HCT116 (cell line): ENCODE results near the gene WDR90.

Experiments used
- CEBPB ChIP-seq: IDR thresholded peaks from 2 replicates; pipeline ENCODE4 v1.6.1; 2012; ENCODE audit warnings: low read depth
- EZH2 ChIP-seq: fragments of 200-600 bp; sonication (generic); IDR thresholded peaks from 2 replicates; pipeline ENCODE4 v1.6.1; 2017; ENCODE audit warnings: antibody characterized with exemption, mixed run types
- EZH2phosphoT487 ChIP-seq: fragments of 200-600 bp; IDR thresholded peaks from 2 replicates; pipeline ENCODE4 v1.6.1; 2018; ENCODE audit warnings: antibody characterized with exemption, borderline replicate concordance
- POLR2A ChIP-seq: IDR thresholded peaks from 2 replicates; pipeline ENCODE4 v1.7.0; 2011; ENCODE audit warnings: borderline replicate concordance; ENCODE audit not compliant: insufficient read depth, insufficient read length; ENCODE audit errors: extremely low read depth
- POLR2AphosphoS5 ChIP-seq: IDR thresholded peaks from 2 replicates; pipeline ENCODE4 v1.6.1; 2011; ENCODE audit warnings: mild to moderate bottlenecking, low read depth, low read length, moderate library complexity
- RAD21 ChIP-seq: IDR thresholded peaks from 2 replicates; pipeline ENCODE4 v1.6.1; 2012; ENCODE audit warnings: low read depth, mild to moderate bottlenecking
- SRF ChIP-seq: IDR thresholded peaks from 2 replicates; pipeline ENCODE4 v1.6.1; 2012; ENCODE audit warnings: low read depth
- YY1 ChIP-seq: IDR thresholded peaks from 2 replicates; pipeline ENCODE4 v1.6.1; 2011; ENCODE audit warnings: low read length, low read depth, moderate library complexity, mild to moderate bottlenecking; ENCODE audit not compliant: insufficient replicate concordance; ENCODE audit errors: extremely low read depth
- ZFX ChIP-seq: fragments of 450-650 bp; IDR thresholded peaks from 2 replicates; pipeline ENCODE4 v1.6.1; 2017
- ZNF274 ChIP-seq: fragments of 200-500 bp; sonication (Bioruptor generic); IDR thresholded peaks from 2 replicates; pipeline ENCODE4 v1.6.1; 2014; ENCODE audit warnings: mild to moderate bottlenecking, low read depth, low read length, inconsistent platforms
- TF ChIP-seq, protein P1 (sequence below), 3 experiments: fragments of 200-600 bp in 1 of 3; sonication (generic) in 1 of 3; IDR thresholded peaks in 2 of 3; conservative IDR thresholded peaks in 1 of 3; 2 replicates each; pipeline ENCODE4 v1.5.1; 2012 to 2017; ENCODE audit warnings: low read depth in 2 of 3, low read length in 2 of 3, antibody characterized with exemption in 1 of 3, borderline replicate concordance in 1 of 3, control low read depth in 1 of 3, mild to moderate bottlenecking in 1 of 3, mixed read lengths in 1 of 3, mixed run types in 1 of 3, moderate library complexity in 1 of 3; ENCODE audit not compliant: insufficient read depth in 1 of 3
- TF ChIP-seq, protein P2 (sequence below): IDR thresholded peaks from 2 replicates; pipeline ENCODE4 v1.6.1; 2012
- TF ChIP-seq, protein P3 (sequence below): IDR thresholded peaks from 2 replicates; pipeline ENCODE4 v1.6.1; 2011; ENCODE audit warnings: mild to moderate bottlenecking, low read length, moderate library complexity; ENCODE audit not compliant: insufficient replicate concordance; ENCODE audit errors: extremely low read depth

DNA sequence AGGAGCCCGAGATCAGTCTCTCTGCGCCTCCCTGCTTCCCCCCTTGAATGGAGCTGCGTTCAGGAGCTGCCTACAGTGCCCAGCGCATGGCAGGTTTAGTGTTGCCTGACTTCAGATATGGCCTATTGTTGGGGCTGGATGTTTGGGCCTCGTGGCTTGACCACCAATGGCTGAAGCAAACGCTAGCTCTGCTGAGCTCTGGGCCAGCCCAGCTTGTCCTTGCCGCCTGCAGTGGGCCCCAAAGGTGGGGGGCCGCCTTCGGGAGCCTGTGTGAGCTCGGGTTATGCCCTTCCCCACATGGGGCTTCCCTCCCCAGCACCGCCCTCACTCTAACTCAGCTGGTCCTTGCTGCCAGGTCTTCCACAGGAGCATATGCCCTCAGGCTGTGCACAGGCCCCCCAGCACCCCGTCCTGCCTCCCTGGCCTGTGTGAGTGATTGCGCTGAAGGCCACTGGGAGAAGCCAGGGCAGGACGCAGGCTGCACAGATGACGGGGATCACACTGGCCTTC, 11.1 kb upstream of the WDR90 start:
- TF ChIP-seq, protein P1, sequence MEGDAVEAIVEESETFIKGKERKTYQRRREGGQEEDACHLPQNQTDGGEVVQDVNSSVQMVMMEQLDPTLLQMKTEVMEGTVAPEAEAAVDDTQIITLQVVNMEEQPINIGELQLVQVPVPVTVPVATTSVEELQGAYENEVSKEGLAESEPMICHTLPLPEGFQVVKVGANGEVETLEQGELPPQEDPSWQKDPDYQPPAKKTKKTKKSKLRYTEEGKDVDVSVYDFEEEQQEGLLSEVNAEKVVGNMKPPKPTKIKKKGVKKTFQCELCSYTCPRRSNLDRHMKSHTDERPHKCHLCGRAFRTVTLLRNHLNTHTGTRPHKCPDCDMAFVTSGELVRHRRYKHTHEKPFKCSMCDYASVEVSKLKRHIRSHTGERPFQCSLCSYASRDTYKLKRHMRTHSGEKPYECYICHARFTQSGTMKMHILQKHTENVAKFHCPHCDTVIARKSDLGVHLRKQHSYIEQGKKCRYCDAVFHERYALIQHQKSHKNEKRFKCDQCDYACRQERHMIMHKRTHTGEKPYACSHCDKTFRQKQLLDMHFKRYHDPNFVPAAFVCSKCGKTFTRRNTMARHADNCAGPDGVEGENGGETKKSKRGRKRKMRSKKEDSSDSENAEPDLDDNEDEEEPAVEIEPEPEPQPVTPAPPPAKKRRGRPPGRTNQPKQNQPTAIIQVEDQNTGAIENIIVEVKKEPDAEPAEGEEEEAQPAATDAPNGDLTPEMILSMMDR (IDR thresholded peaks at IDR 0.05 in 2 of 3, conservative IDR thresholded peaks at IDR 0.05 in 1 of 3; ENCODE audit: borderline replicate concordance in 1 of 3, insufficient read depth in 1 of 3, low read depth in 2 of 3, low read length in 2 of 3), result no peak
- TF ChIP-seq YY1 (no peak), CEBPB (no peak), POLR2A (no peak), POLR2AphosphoS5 (no peak), ZNF274 (no peak), ZFX (no peak), EZH2 (no peak), EZH2phosphoT487 (no peak), RAD21 (no peak), SRF (no peak)
- TF ChIP-seq, protein P2, sequence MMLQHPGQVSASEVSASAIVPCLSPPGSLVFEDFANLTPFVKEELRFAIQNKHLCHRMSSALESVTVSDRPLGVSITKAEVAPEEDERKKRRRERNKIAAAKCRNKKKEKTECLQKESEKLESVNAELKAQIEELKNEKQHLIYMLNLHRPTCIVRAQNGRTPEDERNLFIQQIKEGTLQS, result no peak
- TF ChIP-seq, protein P3, sequence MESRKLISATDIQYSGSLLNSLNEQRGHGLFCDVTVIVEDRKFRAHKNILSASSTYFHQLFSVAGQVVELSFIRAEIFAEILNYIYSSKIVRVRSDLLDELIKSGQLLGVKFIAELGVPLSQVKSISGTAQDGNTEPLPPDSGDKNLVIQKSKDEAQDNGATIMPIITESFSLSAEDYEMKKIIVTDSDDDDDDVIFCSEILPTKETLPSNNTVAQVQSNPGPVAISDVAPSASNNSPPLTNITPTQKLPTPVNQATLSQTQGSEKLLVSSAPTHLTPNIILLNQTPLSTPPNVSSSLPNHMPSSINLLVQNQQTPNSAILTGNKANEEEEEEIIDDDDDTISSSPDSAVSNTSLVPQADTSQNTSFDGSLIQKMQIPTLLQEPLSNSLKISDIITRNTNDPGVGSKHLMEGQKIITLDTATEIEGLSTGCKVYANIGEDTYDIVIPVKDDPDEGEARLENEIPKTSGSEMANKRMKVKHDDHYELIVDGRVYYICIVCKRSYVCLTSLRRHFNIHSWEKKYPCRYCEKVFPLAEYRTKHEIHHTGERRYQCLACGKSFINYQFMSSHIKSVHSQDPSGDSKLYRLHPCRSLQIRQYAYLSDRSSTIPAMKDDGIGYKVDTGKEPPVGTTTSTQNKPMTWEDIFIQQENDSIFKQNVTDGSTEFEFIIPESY, result no peak
